C4-2B (cell line): ENCODE measurements around the gene ADGRF4.

Experiments used
- ZFX ChIP-seq: fragments of 450-650 bp; IDR thresholded peaks from 2 replicates; pipeline ENCODE4 v1.6.1; 2017
- TF ChIP-seq, protein P1 (sequence below): fragments of 450-650 bp; conservative IDR thresholded peaks from 2 replicates; pipeline ENCODE4 v1.5.1; 2017; ENCODE audit warnings: mild to moderate bottlenecking

DNA sequence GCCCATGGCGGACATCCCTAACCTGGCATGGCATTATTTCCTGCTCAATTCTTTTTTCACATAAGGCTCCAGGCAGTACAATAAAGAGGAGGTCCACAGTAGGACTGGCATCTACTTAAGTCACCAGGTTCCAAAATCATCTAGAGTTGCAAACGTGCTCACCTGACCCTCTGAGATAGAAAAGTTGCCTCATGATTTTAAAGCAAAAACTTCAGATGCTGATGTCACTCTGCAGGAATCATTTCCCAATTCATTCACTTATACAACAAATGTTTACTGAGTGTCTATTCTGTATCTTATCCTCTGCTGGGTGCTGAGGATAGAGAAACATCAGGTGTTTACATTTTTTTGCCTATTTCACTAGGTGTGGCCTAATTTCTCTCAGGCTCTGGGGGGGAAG lies 2.2 kb downstream of the ADGRF4 start:
- TF ChIP-seq, protein P1, sequence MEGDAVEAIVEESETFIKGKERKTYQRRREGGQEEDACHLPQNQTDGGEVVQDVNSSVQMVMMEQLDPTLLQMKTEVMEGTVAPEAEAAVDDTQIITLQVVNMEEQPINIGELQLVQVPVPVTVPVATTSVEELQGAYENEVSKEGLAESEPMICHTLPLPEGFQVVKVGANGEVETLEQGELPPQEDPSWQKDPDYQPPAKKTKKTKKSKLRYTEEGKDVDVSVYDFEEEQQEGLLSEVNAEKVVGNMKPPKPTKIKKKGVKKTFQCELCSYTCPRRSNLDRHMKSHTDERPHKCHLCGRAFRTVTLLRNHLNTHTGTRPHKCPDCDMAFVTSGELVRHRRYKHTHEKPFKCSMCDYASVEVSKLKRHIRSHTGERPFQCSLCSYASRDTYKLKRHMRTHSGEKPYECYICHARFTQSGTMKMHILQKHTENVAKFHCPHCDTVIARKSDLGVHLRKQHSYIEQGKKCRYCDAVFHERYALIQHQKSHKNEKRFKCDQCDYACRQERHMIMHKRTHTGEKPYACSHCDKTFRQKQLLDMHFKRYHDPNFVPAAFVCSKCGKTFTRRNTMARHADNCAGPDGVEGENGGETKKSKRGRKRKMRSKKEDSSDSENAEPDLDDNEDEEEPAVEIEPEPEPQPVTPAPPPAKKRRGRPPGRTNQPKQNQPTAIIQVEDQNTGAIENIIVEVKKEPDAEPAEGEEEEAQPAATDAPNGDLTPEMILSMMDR: no peak
- TF ChIP-seq ZFX: no peak
